ENCODE results near the gene BICC1. TPM values are rescaled to one million over a fixed set of nuclear protein-coding genes. Genes with fewer than 3 reads are reported as not detected.
A peak's percentile ranks its signal among the peaks of the same experiment; 100 is the strongest.

Gene BICC1
- total and polyA plus RNA-seq, 2 of the 4 experiments (the other 2 are of a cell fraction), result 5.7 to 42.5 TPM

GRCh38 chr10:58782876-58783851 lies 270.5 kb downstream of the BICC1 start:
- ChIA-PET POLR2A (ENCODE audit: unreplicated experiment) (no interaction called here), CTCF (interaction anchor here (0.6 to 1.9 kb wide), 2 partner anchors 14 to 142 kb away, joined by 3 to 6 read pairs; no protein-coding TSS in a partner anchor)
- ATAC-seq (ENCODE audit: low read depth) (peak; percentile 86), DNase-seq (peak; percentile 25)
- no TSS peak for BruUV-seq (replicated peaks)
- H2BK20ac ChIP-seq (ENCODE audit: low read depth, low read length), result no peak overlapping the region
- H3K4me3 ChIP-seq (ENCODE audit: insufficient read depth, low read depth, low read length), result no peak overlapping the region
- TF ChIP-seq CEBPB (IDR thresholded peaks at IDR 0.05; ENCODE audit: low read depth, low read length) (peak; percentile 39; the same call in 1 of the 2 replicates), FOS (IDR thresholded peaks at IDR 0.05; ENCODE audit: low read depth, low read length) (no peak)
- no peaks in the 10 kb centered on the region for H3K27me3 ChIP-seq (ENCODE audit: control insufficient read depth, insufficient read depth, low read length)
- H2BK15ac ChIP-seq (ENCODE audit: low read depth, low read length), result no peak overlapping the region
- no peak overlapping the region for H2AK5ac ChIP-seq (ENCODE audit: low read depth, low read length)
- no peak overlapping the region for H4K8ac ChIP-seq (ENCODE audit: low read depth in 2 of 2, low read length in 2 of 2)
- no peaks in the 10 kb centered on the region for H3K9me1 ChIP-seq (ENCODE audit: insufficient read depth, low read length)
- H3K27ac ChIP-seq (ENCODE audit: insufficient read depth, low read length), result no peak overlapping the region
- H3K56ac ChIP-seq (ENCODE audit: extremely low read depth, insufficient read depth, low read length), result no peak overlapping the region
- H3K9me3 ChIP-seq (ENCODE audit: control insufficient read depth, insufficient read depth, low read length), result no peaks in the 10 kb centered on the region
- in situ Hi-C loops (cut with MboI; ENCODE audit: low sequenced_read_pairs) (loop anchor here (10.0 to 25.0 kb wide), 3 partner anchors 368 to 779 kb away; partner anchors contain the start of gene PHYHIPL), dilution Hi-C loops (cut with HindIII; ENCODE audit: low sequenced_read_pairs, unreplicated experiment) (no loop called here), intact Hi-C loops (cut with micrococcal nuclease) (loop anchor here (1.0 to 10.0 kb wide), 6 partner anchors 169 to 839 kb away; no protein-coding TSS in a partner anchor)
- H2AFZ ChIP-seq (replicated peaks; ENCODE audit: low read length, poor library complexity), result no peak overlapping the region
- H3K23ac ChIP-seq (ENCODE audit: low read depth, low read length), result no peak overlapping the region
- no peak overlapping the region for H3K4ac ChIP-seq (ENCODE audit: low read depth, low read length)
- peaks cover 4 to 13% of the 10 kb centered on the region in 2 experiments; a peak in 3 of 4 replicates for H3K79me1 ChIP-seq (ENCODE audit: low read depth in 1 of 2, low read length in 2 of 2)
- no peak overlapping the region for H2BK120ac ChIP-seq (ENCODE audit: low read depth, low read length)
- H3K14ac ChIP-seq (replicated peaks; ENCODE audit: low read depth, low read length), result no peak overlapping the region
- 0 out of 2 replicates have a peak, but pooled peaks cover 8% of the 10 kb centered on the region for H4K20me1 ChIP-seq (ENCODE audit: insufficient read depth, low read length)
- peaks cover 8% of the 10 kb centered on the region for H3K4me1 ChIP-seq (ENCODE audit: control insufficient read depth, insufficient read depth, low read length)
- H3K18ac ChIP-seq (ENCODE audit: low read depth, low read length), result peak overlapping the region; percentile 29; the same call in 1 of the 2 replicates
- H3K4me2 ChIP-seq (ENCODE audit: low read depth, low read length), result no peak overlapping the region
- H3K9ac ChIP-seq (ENCODE audit: low read depth, low read length), result no peak overlapping the region
- peaks cover 2% of the 10 kb centered on the region; the same call in 1 of the 2 replicates for H3K36me3 ChIP-seq (ENCODE audit: control insufficient read depth, insufficient read depth, low read length)
- no CpG with 5 or more reads among the region's 4 CpGs for WGBS, 2 experiments (ENCODE audit: extremely low coverage in 2 of 2, insufficient read length in 1 of 2)
- H2BK5ac ChIP-seq (ENCODE audit: low read depth, low read length, poor library complexity, severe bottlenecking), result no peak overlapping the region
- no peak overlapping the region for H2AK9ac ChIP-seq (replicated peaks; ENCODE audit: low read depth, low read length, poor library complexity)
- H4K5ac ChIP-seq (ENCODE audit: low read depth, low read length), result no peak overlapping the region
- H4K91ac ChIP-seq (ENCODE audit: insufficient read depth, low read depth, low read length), result no peak overlapping the region

Data from IMR-90 (cell line).